Neural cell (in vitro differentiated cells): Measurements from ENCODE around the gene RPUSD2. TPM values are rescaled to one million over a fixed set of nuclear protein-coding genes. Genes with fewer than 3 reads are reported as not detected.

Experiments used
- H2AFZ ChIP-seq: fragments of 200-600, 300-800 bp; sonication (generic), shearing (Covaris generic); 2 replicates; pipeline ENCODE4 v1.6.0; 2014; ENCODE audit warnings: low read depth, mild to moderate bottlenecking, antibody characterized with exemption, low read length, moderate library complexity
- H3F3A ChIP-seq: fragments of 200-600 bp; shearing (Covaris generic); 2 replicates; pipeline ENCODE4 v1.6.1; 2016; ENCODE audit warnings: mild to moderate bottlenecking, moderate library complexity, mixed read lengths, antibody characterized with exemption, low read length; ENCODE audit not compliant: insufficient read depth, poor library complexity, severe bottlenecking
- H3K27ac ChIP-seq: fragments of 200-600, 300-800 bp; sonication (generic), shearing (Covaris generic); 2 replicates; pipeline ENCODE4 v1.5.1; 2014; ENCODE audit warnings: mild to moderate bottlenecking, low read length, moderate library complexity
- H3K27me3 ChIP-seq: fragments of 300-800, 200-600 bp; sonication (generic), shearing (Covaris generic); 2 replicates; pipeline ENCODE4 v1.6.0; 2014; ENCODE audit warnings: mild to moderate bottlenecking, low read depth, low read length, moderate library complexity; ENCODE audit not compliant: insufficient read depth
- H3K36me3 ChIP-seq: fragments of 300-800, 200-600 bp; sonication (generic), shearing (Covaris generic); 2 replicates; pipeline ENCODE4 v1.5.1; 2014; ENCODE audit warnings: mild to moderate bottlenecking, antibody characterized with exemption, low read length, moderate library complexity; ENCODE audit not compliant: insufficient read depth
- H3K4me2 ChIP-seq: fragments of 300-800, 200-600 bp; sonication (generic), shearing (Covaris generic); 2 replicates; pipeline ENCODE4 v1.6.0; 2014; ENCODE audit warnings: mild to moderate bottlenecking, low read length
- H3K4me3 ChIP-seq: fragments of 300-800, 200-600 bp; sonication (generic), shearing (Covaris generic); 2 replicates; pipeline ENCODE4 v1.5.1; 2014; ENCODE audit warnings: mild to moderate bottlenecking, low read length, moderate library complexity
- H3K79me2 ChIP-seq: fragments of 200-600 bp; shearing (Covaris generic); replicated peaks from 2 replicates; pipeline ENCODE4 v1.6.0; 2014; ENCODE audit warnings: mild to moderate bottlenecking, low read length, moderate library complexity; ENCODE audit not compliant: insufficient read depth
- H3K9ac ChIP-seq: fragments of 300-800, 200-600 bp; sonication (generic), shearing (Covaris generic); 2 replicates; pipeline ENCODE4 v1.6.1; 2016; ENCODE audit warnings: mild to moderate bottlenecking, low read length, mixed read lengths
- H3K9me2 ChIP-seq: fragments of 200-600 bp; shearing (Covaris generic); 2 replicates; pipeline ENCODE4 v1.6.1; 2016; ENCODE audit warnings: mild to moderate bottlenecking, low read length, mixed read lengths; ENCODE audit not compliant: insufficient read depth
- H3K9me3 ChIP-seq: fragments of 200-600, 300-800 bp; sonication (generic), shearing (Covaris generic); 2 replicates; pipeline ENCODE4 v1.6.1; 2016; ENCODE audit warnings: mild to moderate bottlenecking, mixed run types, low read length, moderate library complexity, mixed read lengths
- H4K20me1 ChIP-seq: fragments of 200-600 bp; shearing (Covaris generic); 2 replicates; pipeline ENCODE4 v1.6.1; 2016; ENCODE audit warnings: mild to moderate bottlenecking, mixed run types; ENCODE audit not compliant: insufficient read depth
- CTCF ChIP-seq: fragments of 450-650 bp; IDR thresholded peaks from 2 replicates; pipeline ENCODE4 v1.5.1; 2014; ENCODE audit warnings: antibody characterized with exemption, mild to moderate bottlenecking, moderate library complexity; ENCODE audit not compliant: poor library complexity, severe bottlenecking
- EP300 ChIP-seq: fragments of 450-650 bp; conservative IDR thresholded peaks from 2 replicates; pipeline ENCODE4 v1.6.1; 2014; ENCODE audit warnings: antibody characterized with exemption, mild to moderate bottlenecking, moderate library complexity; ENCODE audit not compliant: poor library complexity, severe bottlenecking
- EZH2 ChIP-seq: fragments of 200-600, 300-800 bp; shearing (Covaris generic), sonication (generic); IDR thresholded peaks from 2 replicates; pipeline ENCODE4 v1.6.1; 2014; ENCODE audit warnings: antibody characterized with exemption, low read length, borderline replicate concordance, mild to moderate bottlenecking; ENCODE audit not compliant: insufficient read depth, poor library complexity, severe bottlenecking
- MXI1 ChIP-seq: fragments of 450-650 bp; conservative IDR thresholded peaks from 2 replicates; pipeline ENCODE4 v1.6.1; 2014; ENCODE audit warnings: antibody characterized with exemption, mild to moderate bottlenecking; ENCODE audit not compliant: poor library complexity, severe bottlenecking
- POLR2AphosphoS5 ChIP-seq: IDR thresholded peaks from 2 replicates; pipeline ENCODE4 v1.6.1; 2012
- RAD21 ChIP-seq: fragments of 450-650 bp; conservative IDR thresholded peaks from 2 replicates; pipeline ENCODE4 v1.6.1; 2014; ENCODE audit warnings: antibody characterized with exemption, mild to moderate bottlenecking, moderate library complexity
- REST ChIP-seq: IDR thresholded peaks from 2 replicates; pipeline ENCODE4 v1.6.1; 2012; ENCODE audit warnings: borderline replicate concordance
- SMC3 ChIP-seq: fragments of 450-650 bp; conservative IDR thresholded peaks from 2 replicates; pipeline ENCODE4 v1.6.1; 2014; ENCODE audit warnings: antibody characterized with exemption, mild to moderate bottlenecking, moderate library complexity; ENCODE audit not compliant: poor library complexity
- TAF1 ChIP-seq: IDR thresholded peaks from 2 replicates; pipeline ENCODE4 v1.6.1; 2012; ENCODE audit warnings: low read depth
- polyA plus RNA-seq: library from polyadenylated mRNA; depleted of rRNA; stranded (reverse); fragments of >200 nt; gene quantifications from 2 replicates; pipeline ENCODE4 v1.2.3, GENCODE V29; 2014

The RPUSD2 gene
- polyA plus RNA-seq, 1 donor from 2014 or later, result 13.2 TPM

- no peaks in the 10 kb centered on the region for H3K9me2 ChIP-seq
- no peak overlapping the region for H3K27ac ChIP-seq
- no peaks in the 10 kb centered on the region for H4K20me1 ChIP-seq
- H3K4me3 ChIP-seq, result no peak overlapping the region
- H3K9me3 ChIP-seq, result no peaks in the 10 kb centered on the region
- H2AFZ ChIP-seq, result no peak overlapping the region
- no peaks in the 10 kb centered on the region for H3K79me2 ChIP-seq
- H3K36me3 ChIP-seq, result no peaks in the 10 kb centered on the region
- H3K27me3 ChIP-seq, result no peaks in the 10 kb centered on the region
- no peak overlapping the region for H3K4me2 ChIP-seq
- H3K9ac ChIP-seq, result no peak overlapping the region
- H3F3A ChIP-seq, result no peaks in the 10 kb centered on the region
- no peak for TF ChIP-seq TAF1
- no peak for TF ChIP-seq MXI1
- TF ChIP-seq SMC3, result no peak
- no peak for TF ChIP-seq EP300
- TF ChIP-seq POLR2AphosphoS5, result no peak
- no peak for TF ChIP-seq CTCF
- TF ChIP-seq RAD21, result no peak
- no peak for TF ChIP-seq EZH2
- TF ChIP-seq REST, result no peak
Observed at GRCh38 chr15:40618906-40619305, 49.8 kb downstream of the RPUSD2 start.

DNA sequence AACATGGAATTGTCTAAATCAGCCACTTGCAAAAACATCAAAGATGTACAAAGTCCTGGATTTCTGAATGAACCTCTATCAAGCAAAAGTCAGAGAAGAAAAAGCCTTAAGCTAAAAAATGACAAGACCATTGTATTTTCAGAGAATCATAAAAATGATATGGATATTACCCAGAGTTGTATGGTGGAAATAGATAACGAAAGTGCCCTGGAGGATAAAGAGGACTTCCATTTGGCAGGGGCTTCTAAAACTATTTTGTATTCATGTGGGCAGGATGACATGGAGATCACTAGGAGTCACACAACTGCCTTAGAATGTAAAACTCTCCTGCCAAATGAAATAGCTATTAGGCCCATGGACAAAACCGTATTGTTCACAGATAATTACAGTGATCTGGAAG, 54.3 kb downstream of the RPUSD2 start:
- no peaks in the 10 kb centered on the region for H3F3A ChIP-seq
- H4K20me1 ChIP-seq, result no peaks in the 10 kb centered on the region
- no peak overlapping the region for H3K9ac ChIP-seq
- H3K4me3 ChIP-seq, result no peak overlapping the region
- H3K4me2 ChIP-seq, result no peak overlapping the region
- no peak for TF ChIP-seq CTCF
- TF ChIP-seq EZH2, result no peak
- no peak for TF ChIP-seq REST
- TF ChIP-seq EP300, result no peak
- TF ChIP-seq RAD21, result no peak
- TF ChIP-seq MXI1, result no peak
- TF ChIP-seq TAF1, result no peak
- TF ChIP-seq SMC3, result no peak
- TF ChIP-seq POLR2AphosphoS5, result no peak
- no peaks in the 10 kb centered on the region for H3K79me2 ChIP-seq
- H3K27me3 ChIP-seq, result no peaks in the 10 kb centered on the region
- no peaks in the 10 kb centered on the region for H3K9me3 ChIP-seq
- H2AFZ ChIP-seq, result no peak overlapping the region
- H3K27ac ChIP-seq, result no peak overlapping the region
- no peaks in the 10 kb centered on the region for H3K9me2 ChIP-seq
- no peaks in the 10 kb centered on the region for H3K36me3 ChIP-seq
